GM23338 (cell line): ENCODE results near the gene PCOLCE2. TPM values are rescaled to one million over a fixed set of nuclear protein-coding genes. Genes with fewer than 3 reads are reported as not detected.

Experiments
- ATAC-seq: fragments of 200-7000 bp; cut with Tn5 transposase; 3 replicates; pipeline ENCODE4 v1.9.1; 2020
- DNase-seq: peaks from one replicate; pipeline ENCODE4 v3.0.0-alpha.2; 2015; ENCODE audit warnings: low spot score
- H2AFZ ChIP-seq: fragments of 200-600 bp; sonication (generic); 2 replicates; pipeline ENCODE4 v1.8.0; 2016; ENCODE audit warnings: antibody characterized with exemption, mild to moderate bottlenecking, moderate library complexity
- H3F3A ChIP-seq: fragments of 200-600 bp; sonication (generic); replicated peaks from 2 replicates; pipeline ENCODE4 v1.8.0; 2017; ENCODE audit warnings: antibody characterized with exemption, mixed run types, low read depth
- H3K27ac ChIP-seq: fragments of 200-600 bp; sonication (generic); 2 replicates; pipeline ENCODE4 v1.6.1; 2016; ENCODE audit warnings: low read depth
- H3K27me3 ChIP-seq: fragments of 200-600 bp; sonication (generic); 2 replicates; pipeline ENCODE4 v1.8.0; 2016; ENCODE audit warnings: mild to moderate bottlenecking, mixed run types, moderate library complexity; ENCODE audit not compliant: insufficient read depth
- H3K36me3 ChIP-seq: fragments of 200-600 bp; sonication (generic); 2 replicates; pipeline ENCODE4 v1.8.0; 2016; ENCODE audit warnings: mild to moderate bottlenecking; ENCODE audit not compliant: insufficient read depth
- H3K4me1 ChIP-seq: fragments of 200-600 bp; sonication (generic); 2 replicates; pipeline ENCODE4 v1.8.0; 2016; ENCODE audit warnings: mild to moderate bottlenecking, moderate library complexity; ENCODE audit not compliant: insufficient read depth
- H3K4me2 ChIP-seq: fragments of 200-600 bp; sonication (generic); 2 replicates; pipeline ENCODE4 v1.7.1; 2017; ENCODE audit warnings: mixed run types
- H3K4me3 ChIP-seq: fragments of 200-600 bp; sonication (generic); 2 replicates; pipeline ENCODE4 v1.6.1; 2016; ENCODE audit warnings: mixed run types
- H3K79me2 ChIP-seq: fragments of 200-600 bp; sonication (generic); replicated peaks from 2 replicates; pipeline ENCODE4 v1.8.0; 2017; ENCODE audit warnings: mild to moderate bottlenecking; ENCODE audit not compliant: insufficient read depth
- H3K9me2 ChIP-seq: fragments of 200-600 bp; sonication (generic); 2 replicates; pipeline ENCODE4 v1.8.0; 2017; ENCODE audit not compliant: insufficient read depth
- H4K20me1 ChIP-seq: fragments of 200-600 bp; sonication (generic); replicated peaks from 2 replicates; pipeline ENCODE4 v1.8.0; 2017; ENCODE audit warnings: mild to moderate bottlenecking; ENCODE audit not compliant: insufficient read depth
- H3K27ac Mint-ChIP-seq: 2 replicates; pipeline ENCODE4 v1.8.0; 2020; ENCODE audit warnings: inconsistent platforms, mild to moderate bottlenecking, moderate library complexity, mixed read lengths
- H3K27me3 Mint-ChIP-seq: 3 replicates; pipeline ENCODE4 v1.8.0; 2022; ENCODE audit warnings: low read depth, mild to moderate bottlenecking, moderate library complexity, mixed read lengths, inconsistent platforms; ENCODE audit not compliant: insufficient read depth, poor library complexity
- H3K36me3 Mint-ChIP-seq: 3 replicates; pipeline ENCODE4 v1.8.0; 2021; ENCODE audit warnings: low read depth, mild to moderate bottlenecking, inconsistent platforms, moderate library complexity, mixed read lengths
- H3K4me1 Mint-ChIP-seq: 3 replicates; pipeline ENCODE4 v1.8.0; 2020; ENCODE audit warnings: mild to moderate bottlenecking, inconsistent platforms, mixed read lengths
- H3K4me3 Mint-ChIP-seq: 3 replicates; pipeline ENCODE4 v1.8.0; 2021; ENCODE audit warnings: moderate library complexity, mild to moderate bottlenecking, inconsistent platforms, mixed read lengths
- H3K9me3 Mint-ChIP-seq: 3 replicates; pipeline ENCODE4 v1.8.0; 2020; ENCODE audit warnings: moderate library complexity, mild to moderate bottlenecking, inconsistent platforms, mixed read lengths
- CREB1 ChIP-seq: fragments of 250-450 bp; sonication (Bioruptor Pico); IDR thresholded peaks from 2 replicates; pipeline ENCODE4 v1.5.0; 2020; ENCODE audit warnings: low read depth, mild to moderate bottlenecking, moderate library complexity
- EZH2 ChIP-seq: fragments of 200-600 bp; sonication (generic); IDR thresholded peaks from one replicate; pipeline ENCODE4 v1.8.0; 2017; ENCODE audit warnings: antibody characterized with exemption, mild to moderate bottlenecking, low read depth; ENCODE audit not compliant: unreplicated experiment
- EZH2phosphoT487 ChIP-seq: fragments of 200-600 bp; sonication (generic); IDR thresholded peaks from one replicate; pipeline ENCODE4 v1.8.1; 2018; ENCODE audit warnings: antibody characterized with exemption; ENCODE audit not compliant: unreplicated experiment
- JUNB ChIP-seq: IDR thresholded peaks from one replicate; pipeline ENCODE4 v1.6.1; 2016; ENCODE audit warnings: antibody characterized with exemption; ENCODE audit not compliant: unreplicated experiment
- POLR2AphosphoS5 ChIP-seq: IDR thresholded peaks from 2 replicates; pipeline ENCODE4 v1.6.1; 2016; ENCODE audit warnings: antibody characterized with exemption, low read depth
- ZNF331 ChIP-seq: fragments of 250-450 bp; sonication (Bioruptor Pico); IDR thresholded peaks from 2 replicates; pipeline ENCODE4 v1.5.0; 2020; ENCODE audit warnings: low read depth, mild to moderate bottlenecking, moderate library complexity
- polyA plus RNA-seq: library from polyadenylated mRNA; unstranded; fragments of >200 nt; fragmentation: Nextera tagmentation; extraction: Ambion mirVana; gene quantifications from 2 replicates; pipeline ENCODE4 v1.2.1, GENCODE V29; 2016
- total RNA-seq: library from RNA; depleted of rRNA; stranded (reverse); fragments of >200 nt; shearing (Covaris generic); gene quantifications from 2 replicates; pipeline ENCODE4 v1.2.3, GENCODE V29; 2014
- TF ChIP-seq, protein P1 (sequence below): IDR thresholded peaks from one replicate; pipeline ENCODE4 v1.6.1; 2018; ENCODE audit warnings: antibody characterized with exemption; ENCODE audit not compliant: unreplicated experiment
- TF ChIP-seq, protein P2 (sequence below): IDR thresholded peaks from 2 replicates; pipeline ENCODE4 v1.6.1; 2016; ENCODE audit warnings: antibody characterized with exemption
- TF ChIP-seq, protein P3 (sequence below): fragments of 250-450 bp; sonication (Bioruptor Pico); IDR thresholded peaks from 2 replicates; pipeline ENCODE4 v1.5.0; 2020; ENCODE audit warnings: mild to moderate bottlenecking, moderate library complexity

PCOLCE2 gene
- total and polyA plus RNA-seq, 2 experiments from 2014 or later = 17.7 to 22.6 TPM

DNA sequence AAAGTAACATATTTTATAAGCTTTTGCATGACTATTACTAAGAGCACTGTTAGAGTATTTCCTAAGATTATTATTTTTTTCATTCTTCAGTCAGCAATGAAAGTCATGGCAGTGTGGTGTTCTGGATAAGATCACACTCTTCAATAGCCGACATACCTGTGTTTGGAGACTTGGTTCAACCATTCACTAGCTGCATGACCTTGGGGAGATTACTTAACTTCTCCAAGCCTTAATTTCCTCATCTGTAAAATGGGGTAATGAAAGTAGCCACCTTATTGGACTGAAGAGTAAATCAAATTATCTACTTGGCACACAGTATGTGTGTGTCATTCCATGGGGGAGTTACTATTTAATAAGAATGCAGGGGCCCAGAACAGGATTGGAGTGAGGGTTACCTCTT, 24.5 kb upstream of the PCOLCE2 start (continued):
- TF ChIP-seq, protein P1, sequence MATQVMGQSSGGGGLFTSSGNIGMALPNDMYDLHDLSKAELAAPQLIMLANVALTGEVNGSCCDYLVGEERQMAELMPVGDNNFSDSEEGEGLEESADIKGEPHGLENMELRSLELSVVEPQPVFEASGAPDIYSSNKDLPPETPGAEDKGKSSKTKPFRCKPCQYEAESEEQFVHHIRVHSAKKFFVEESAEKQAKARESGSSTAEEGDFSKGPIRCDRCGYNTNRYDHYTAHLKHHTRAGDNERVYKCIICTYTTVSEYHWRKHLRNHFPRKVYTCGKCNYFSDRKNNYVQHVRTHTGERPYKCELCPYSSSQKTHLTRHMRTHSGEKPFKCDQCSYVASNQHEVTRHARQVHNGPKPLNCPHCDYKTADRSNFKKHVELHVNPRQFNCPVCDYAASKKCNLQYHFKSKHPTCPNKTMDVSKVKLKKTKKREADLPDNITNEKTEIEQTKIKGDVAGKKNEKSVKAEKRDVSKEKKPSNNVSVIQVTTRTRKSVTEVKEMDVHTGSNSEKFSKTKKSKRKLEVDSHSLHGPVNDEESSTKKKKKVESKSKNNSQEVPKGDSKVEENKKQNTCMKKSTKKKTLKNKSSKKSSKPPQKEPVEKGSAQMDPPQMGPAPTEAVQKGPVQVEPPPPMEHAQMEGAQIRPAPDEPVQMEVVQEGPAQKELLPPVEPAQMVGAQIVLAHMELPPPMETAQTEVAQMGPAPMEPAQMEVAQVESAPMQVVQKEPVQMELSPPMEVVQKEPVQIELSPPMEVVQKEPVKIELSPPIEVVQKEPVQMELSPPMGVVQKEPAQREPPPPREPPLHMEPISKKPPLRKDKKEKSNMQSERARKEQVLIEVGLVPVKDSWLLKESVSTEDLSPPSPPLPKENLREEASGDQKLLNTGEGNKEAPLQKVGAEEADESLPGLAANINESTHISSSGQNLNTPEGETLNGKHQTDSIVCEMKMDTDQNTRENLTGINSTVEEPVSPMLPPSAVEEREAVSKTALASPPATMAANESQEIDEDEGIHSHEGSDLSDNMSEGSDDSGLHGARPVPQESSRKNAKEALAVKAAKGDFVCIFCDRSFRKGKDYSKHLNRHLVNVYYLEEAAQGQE = no peak
- TF ChIP-seq, protein P2, sequence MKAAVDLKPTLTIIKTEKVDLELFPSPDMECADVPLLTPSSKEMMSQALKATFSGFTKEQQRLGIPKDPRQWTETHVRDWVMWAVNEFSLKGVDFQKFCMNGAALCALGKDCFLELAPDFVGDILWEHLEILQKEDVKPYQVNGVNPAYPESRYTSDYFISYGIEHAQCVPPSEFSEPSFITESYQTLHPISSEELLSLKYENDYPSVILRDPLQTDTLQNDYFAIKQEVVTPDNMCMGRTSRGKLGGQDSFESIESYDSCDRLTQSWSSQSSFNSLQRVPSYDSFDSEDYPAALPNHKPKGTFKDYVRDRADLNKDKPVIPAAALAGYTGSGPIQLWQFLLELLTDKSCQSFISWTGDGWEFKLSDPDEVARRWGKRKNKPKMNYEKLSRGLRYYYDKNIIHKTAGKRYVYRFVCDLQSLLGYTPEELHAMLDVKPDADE = no peak
- no peak for TF ChIP-seq EZH2
- TF ChIP-seq POLR2AphosphoS5 = no peak
- TF ChIP-seq ZNF331 (CRISPR knock-in tag) = no peak
- TF ChIP-seq JUNB = no peak

DNA sequence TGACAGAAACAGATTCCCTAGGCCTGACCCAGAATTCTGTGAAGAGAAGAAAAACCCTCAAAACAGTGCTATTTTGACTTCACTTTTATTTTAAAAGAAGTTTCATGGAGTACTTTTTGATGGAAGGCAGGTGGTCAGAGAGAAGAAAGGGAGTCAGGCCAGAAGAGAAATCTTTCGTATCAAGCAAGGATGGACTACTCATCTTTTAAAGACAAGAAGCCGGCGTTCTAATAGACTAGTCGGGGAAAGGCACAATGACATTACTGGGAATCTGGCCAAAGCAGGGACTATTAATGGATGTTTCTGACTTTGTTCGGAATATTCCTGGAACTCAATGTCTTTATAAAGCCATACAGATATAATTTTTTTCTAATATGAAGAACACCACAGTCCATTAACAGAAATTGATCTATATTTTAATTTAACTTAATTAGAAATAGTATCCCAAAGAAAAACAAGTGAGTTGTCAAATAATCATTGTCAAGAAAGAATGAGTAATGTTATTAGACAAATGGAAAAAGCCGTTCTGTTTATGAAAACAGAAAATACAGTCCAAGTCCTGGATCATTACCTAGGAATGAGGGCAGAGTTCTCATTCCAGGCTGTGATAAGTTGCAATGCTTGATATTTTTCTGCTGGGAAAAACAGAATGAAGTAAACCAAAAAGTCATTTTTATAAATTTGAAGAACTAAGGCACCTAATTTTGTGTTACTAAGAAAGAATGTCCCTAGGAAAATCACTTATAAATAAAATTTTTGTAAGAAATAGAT, 23.7 kb upstream of the PCOLCE2 start:
- no peak overlapping the region for H3K27ac Mint-ChIP-seq
- Histone ChIP-seq H3K9me2 (0 out of 2 replicates have a peak, but pooled peaks cover 10% of the 10 kb centered on the region), H3K4me3 (no peak overlapping the region), H3K4me2 (no peak overlapping the region), H4K20me1 (no peaks in the 10 kb centered on the region), H3K27ac (no peak overlapping the region), H3K79me2 (no peaks in the 10 kb centered on the region), H3K27me3 (no peaks in the 10 kb centered on the region), H3K36me3 (no peaks in the 10 kb centered on the region), H2AFZ (no peak overlapping the region), H3F3A (no peaks in the 10 kb centered on the region), H3K4me1 (no peaks in the 10 kb centered on the region)
- ATAC-seq (no peak), DNase-seq (no peak)
- H3K9me3 Mint-ChIP-seq = no peaks in the 10 kb centered on the region
- H3K4me3 Mint-ChIP-seq = no peak overlapping the region
- no peaks in the 10 kb centered on the region for H3K36me3 Mint-ChIP-seq
- H3K27me3 Mint-ChIP-seq = peaks cover 2% of the 10 kb centered on the region
- peaks cover 4% of the 10 kb centered on the region; the same call in 1 of the 3 replicates for H3K4me1 Mint-ChIP-seq
- no peak for TF ChIP-seq EZH2phosphoT487
- no peak for TF ChIP-seq CREB1 (CRISPR knock-in tag)
- no peak for TF ChIP-seq EZH2
- TF ChIP-seq, protein P1 = no peak
- TF ChIP-seq, protein P3, sequence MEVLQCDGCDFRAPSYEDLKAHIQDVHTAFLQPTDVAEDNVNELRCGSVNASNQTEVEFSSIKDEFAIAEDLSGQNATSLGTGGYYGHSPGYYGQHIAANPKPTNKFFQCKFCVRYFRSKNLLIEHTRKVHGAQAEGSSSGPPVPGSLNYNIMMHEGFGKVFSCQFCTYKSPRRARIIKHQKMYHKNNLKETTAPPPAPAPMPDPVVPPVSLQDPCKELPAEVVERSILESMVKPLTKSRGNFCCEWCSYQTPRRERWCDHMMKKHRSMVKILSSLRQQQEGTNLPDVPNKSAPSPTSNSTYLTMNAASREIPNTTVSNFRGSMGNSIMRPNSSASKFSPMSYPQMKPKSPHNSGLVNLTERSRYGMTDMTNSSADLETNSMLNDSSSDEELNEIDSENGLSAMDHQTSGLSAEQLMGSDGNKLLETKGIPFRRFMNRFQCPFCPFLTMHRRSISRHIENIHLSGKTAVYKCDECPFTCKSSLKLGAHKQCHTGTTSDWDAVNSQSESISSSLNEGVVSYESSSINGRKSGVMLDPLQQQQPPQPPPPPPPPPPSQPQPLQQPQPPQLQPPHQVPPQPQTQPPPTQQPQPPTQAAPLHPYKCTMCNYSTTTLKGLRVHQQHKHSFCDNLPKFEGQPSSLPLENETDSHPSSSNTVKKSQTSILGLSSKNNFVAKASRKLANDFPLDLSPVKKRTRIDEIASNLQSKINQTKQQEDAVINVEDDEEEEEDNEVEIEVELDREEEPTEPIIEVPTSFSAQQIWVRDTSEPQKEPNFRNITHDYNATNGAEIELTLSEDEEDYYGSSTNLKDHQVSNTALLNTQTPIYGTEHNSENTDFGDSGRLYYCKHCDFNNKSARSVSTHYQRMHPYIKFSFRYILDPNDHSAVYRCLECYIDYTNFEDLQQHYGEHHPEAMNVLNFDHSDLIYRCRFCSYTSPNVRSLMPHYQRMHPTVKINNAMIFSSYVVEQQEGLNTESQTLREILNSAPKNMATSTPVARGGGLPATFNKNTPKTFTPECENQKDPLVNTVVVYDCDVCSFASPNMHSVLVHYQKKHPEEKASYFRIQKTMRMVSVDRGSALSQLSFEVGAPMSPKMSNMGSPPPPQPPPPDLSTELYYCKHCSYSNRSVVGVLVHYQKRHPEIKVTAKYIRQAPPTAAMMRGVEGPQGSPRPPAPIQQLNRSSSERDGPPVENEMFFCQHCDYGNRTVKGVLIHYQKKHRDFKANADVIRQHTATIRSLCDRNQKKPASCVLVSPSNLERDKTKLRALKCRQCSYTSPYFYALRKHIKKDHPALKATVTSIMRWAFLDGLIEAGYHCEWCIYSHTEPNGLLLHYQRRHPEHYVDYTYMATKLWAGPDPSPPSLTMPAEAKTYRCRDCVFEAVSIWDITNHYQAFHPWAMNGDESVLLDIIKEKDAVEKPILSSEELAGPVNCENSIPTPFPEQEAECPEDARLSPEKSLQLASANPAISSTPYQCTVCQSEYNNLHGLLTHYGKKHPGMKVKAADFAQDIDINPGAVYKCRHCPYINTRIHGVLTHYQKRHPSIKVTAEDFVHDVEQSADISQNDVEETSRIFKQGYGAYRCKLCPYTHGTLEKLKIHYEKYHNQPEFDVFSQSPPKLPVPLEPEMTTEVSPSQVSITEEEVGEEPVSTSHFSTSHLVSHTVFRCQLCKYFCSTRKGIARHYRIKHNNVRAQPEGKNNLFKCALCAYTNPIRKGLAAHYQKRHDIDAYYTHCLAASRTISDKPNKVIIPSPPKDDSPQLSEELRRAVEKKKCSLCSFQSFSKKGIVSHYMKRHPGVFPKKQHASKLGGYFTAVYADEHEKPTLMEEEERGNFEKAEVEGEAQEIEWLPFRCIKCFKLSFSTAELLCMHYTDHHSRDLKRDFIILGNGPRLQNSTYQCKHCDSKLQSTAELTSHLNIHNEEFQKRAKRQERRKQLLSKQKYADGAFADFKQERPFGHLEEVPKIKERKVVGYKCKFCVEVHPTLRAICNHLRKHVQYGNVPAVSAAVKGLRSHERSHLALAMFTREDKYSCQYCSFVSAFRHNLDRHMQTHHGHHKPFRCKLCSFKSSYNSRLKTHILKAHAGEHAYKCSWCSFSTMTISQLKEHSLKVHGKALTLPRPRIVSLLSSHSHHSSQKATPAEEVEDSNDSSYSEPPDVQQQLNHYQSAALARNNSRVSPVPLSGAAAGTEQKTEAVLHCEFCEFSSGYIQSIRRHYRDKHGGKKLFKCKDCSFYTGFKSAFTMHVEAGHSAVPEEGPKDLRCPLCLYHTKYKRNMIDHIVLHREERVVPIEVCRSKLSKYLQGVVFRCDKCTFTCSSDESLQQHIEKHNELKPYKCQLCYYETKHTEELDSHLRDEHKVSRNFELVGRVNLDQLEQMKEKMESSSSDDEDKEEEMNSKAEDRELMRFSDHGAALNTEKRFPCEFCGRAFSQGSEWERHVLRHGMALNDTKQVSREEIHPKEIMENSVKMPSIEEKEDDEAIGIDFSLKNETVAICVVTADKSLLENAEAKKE = no peak
